ENCODE measurements around the gene SLC35A3. TPM values are rescaled to one million over a fixed set of nuclear protein-coding genes. Genes with fewer than 3 reads are reported as not detected.

The SLC35A3 gene
- total and polyA plus RNA-seq, 10 of the 15 experiments (the other 5 are each of a cell fraction or from before 2014, with no cell fraction given), result 3.6 to 24.3 (median 15.4) TPM

DNA sequence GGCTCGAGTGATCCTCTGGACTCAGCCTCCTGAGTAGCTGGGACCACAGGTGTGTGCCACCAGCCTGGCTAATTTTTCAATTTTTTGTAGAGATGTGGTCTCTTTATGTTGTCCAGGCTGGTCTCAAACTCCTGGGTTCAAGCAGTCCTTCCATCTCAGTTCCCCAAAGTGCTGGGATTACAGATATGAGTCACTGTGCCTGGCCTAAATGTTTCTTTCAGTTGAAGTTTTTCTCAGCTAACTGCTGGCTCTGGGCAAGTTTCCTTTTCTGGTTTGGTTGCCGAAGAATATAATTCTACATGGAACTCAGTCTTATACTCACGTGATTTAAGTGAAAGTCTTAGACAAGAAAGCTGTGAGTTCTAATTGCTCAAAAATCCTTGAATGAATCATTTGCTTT is 106.0 kb downstream of the SLC35A3 start:
- H3K9ac ChIP-seq (ENCODE audit: control insufficient read depth, insufficient read depth, low read length), result no peak overlapping the region
- peak; percentile 84 for DNase-seq (ENCODE audit: low read depth, low spot score)
- H3K36me3 ChIP-seq (ENCODE audit: control insufficient read depth in 2 of 2, insufficient read depth in 2 of 2, low read length in 1 of 2), result peaks cover 2 to 40% of the 10 kb centered on the region in 2 experiments
- H3K9me3 ChIP-seq (replicated peaks; ENCODE audit: control insufficient read depth, insufficient read depth, low read length), result no peaks in the 10 kb centered on the region
- no peak overlapping the region for H2AFZ ChIP-seq (ENCODE audit: control insufficient read depth, low read depth, low read length)
- H3K4me2 ChIP-seq (ENCODE audit: control insufficient read depth, insufficient read depth), result peak overlapping the region; percentile 49; the same call in 1 of the 2 replicates
- POLR2A ChIA-PET, result interaction anchor here (1.3 to 3.7 kb wide), 7 partner anchors 19 to 57 kb away, joined by 3 to 20 read pairs (median 4); partner anchors contain the start of genes SASS6 and TRMT13
- H3K27ac ChIP-seq (ENCODE audit: control insufficient read depth, insufficient read depth), result peak overlapping the region; percentile 92
- intact Hi-C loops (cut with micrococcal nuclease; ENCODE audit: unreplicated experiment) (loop anchor here (2.0 kb wide), 4 partner anchors 25 to 103 kb away; partner anchors contain the start of genes SASS6 and TRMT13), in situ Hi-C loops (cut with MboI) (no loop called here)
- H3K4me3 ChIP-seq, result no peak overlapping the region
- no peaks in the 10 kb centered on the region for H4K20me1 ChIP-seq (ENCODE audit: control insufficient read depth, insufficient read depth)
- peaks cover 29% of the 10 kb centered on the region for H3K4me1 ChIP-seq (ENCODE audit: control insufficient read depth, insufficient read depth, low read length)
- H3K27me3 ChIP-seq (replicated peaks in 1 of 2; ENCODE audit: control insufficient read depth in 2 of 2, insufficient read depth in 2 of 2, low read length in 1 of 2), result no peaks in the 10 kb centered on the region
- RAD21 ChIA-PET (ENCODE audit: unreplicated experiment), result interaction anchor here (0.7 to 3.2 kb wide), 14 partner anchors 8 to 226 kb away, joined by 3 to 21 read pairs (median 3); partner anchors contain the start of genes AGL and SLC35A3
- peaks cover 17% of the 10 kb centered on the region for H3K79me2 ChIP-seq (ENCODE audit: control insufficient read depth, insufficient read depth, low read length)
- ATAC-seq, result peak; percentile 71
- CTCF ChIA-PET, result interaction anchor here (0.8 to 2.3 kb wide), 7 partner anchors 24 to 270 kb away, joined by 3 to 6 read pairs (median 4); no protein-coding TSS in a partner anchor
- FAIRE-seq, result peak; percentile 94
- 2% methylated on average over 3 of the region's 3 CpGs for WGBS (ENCODE audit: insufficient coverage, insufficient replicate concordance, low lambda C conversion rate, missing lambda C conversion rate)
- SMC1A ChIA-PET (ENCODE audit: uncharacterized antibody, unreplicated experiment), result interaction anchor here (1.1 to 4.9 kb wide), 13 partner anchors 10 to 383 kb away, joined by 3 to 56 read pairs (median 7); partner anchors contain the start of genes RTCA and TRMT13
- no TSS peak for BruUV-seq (replicated peaks)
- TF ChIP-seq BACH1 (IDR thresholded peaks at IDR 0.05; ENCODE audit: borderline replicate concordance), result peak; percentile 58; the same call in 1 of the 2 replicates
- TF ChIP-seq, protein P1, sequence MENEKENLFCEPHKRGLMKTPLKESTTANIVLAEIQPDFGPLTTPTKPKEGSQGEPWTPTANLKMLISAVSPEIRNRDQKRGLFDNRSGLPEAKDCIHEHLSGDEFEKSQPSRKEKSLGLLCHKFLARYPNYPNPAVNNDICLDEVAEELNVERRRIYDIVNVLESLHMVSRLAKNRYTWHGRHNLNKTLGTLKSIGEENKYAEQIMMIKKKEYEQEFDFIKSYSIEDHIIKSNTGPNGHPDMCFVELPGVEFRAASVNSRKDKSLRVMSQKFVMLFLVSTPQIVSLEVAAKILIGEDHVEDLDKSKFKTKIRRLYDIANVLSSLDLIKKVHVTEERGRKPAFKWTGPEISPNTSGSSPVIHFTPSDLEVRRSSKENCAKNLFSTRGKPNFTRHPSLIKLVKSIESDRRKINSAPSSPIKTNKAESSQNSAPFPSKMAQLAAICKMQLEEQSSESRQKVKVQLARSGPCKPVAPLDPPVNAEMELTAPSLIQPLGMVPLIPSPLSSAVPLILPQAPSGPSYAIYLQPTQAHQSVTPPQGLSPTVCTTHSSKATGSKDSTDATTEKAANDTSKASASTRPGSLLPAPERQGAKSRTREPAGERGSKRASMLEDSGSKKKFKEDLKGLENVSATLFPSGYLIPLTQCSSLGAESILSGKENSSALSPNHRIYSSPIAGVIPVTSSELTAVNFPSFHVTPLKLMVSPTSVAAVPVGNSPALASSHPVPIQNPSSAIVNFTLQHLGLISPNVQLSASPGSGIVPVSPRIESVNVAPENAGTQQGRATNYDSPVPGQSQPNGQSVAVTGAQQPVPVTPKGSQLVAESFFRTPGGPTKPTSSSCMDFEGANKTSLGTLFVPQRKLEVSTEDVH (IDR thresholded peaks at IDR 0.05; ENCODE audit: low read depth, partially characterized antibody), result no peak
- peak; percentile 47; the same call in 1 of the 2 replicates for TF ChIP-seq TCF12 (IDR thresholded peaks at IDR 0.05; ENCODE audit: low read depth, low read length)
- no peak for TF ChIP-seq CBX3 (IDR thresholded peaks at IDR 0.05; ENCODE audit: borderline replicate concordance, low read depth)
- no peak for TF ChIP-seq ZSCAN29 (IDR thresholded peaks at IDR 0.05)
- TF ChIP-seq EP300 (IDR thresholded peaks at IDR 0.05; ENCODE audit: borderline replicate concordance in 1 of 2, control insufficient read depth in 1 of 2, low read depth in 2 of 2, low read length in 2 of 2), result peak; percentile 62 to 74; a peak in 3 of 4 replicates
- TF ChIP-seq, protein P2, sequence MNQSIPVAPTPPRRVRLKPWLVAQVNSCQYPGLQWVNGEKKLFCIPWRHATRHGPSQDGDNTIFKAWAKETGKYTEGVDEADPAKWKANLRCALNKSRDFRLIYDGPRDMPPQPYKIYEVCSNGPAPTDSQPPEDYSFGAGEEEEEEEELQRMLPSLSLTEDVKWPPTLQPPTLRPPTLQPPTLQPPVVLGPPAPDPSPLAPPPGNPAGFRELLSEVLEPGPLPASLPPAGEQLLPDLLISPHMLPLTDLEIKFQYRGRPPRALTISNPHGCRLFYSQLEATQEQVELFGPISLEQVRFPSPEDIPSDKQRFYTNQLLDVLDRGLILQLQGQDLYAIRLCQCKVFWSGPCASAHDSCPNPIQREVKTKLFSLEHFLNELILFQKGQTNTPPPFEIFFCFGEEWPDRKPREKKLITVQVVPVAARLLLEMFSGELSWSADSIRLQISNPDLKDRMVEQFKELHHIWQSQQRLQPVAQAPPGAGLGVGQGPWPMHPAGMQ (IDR thresholded peaks at IDR 0.05; ENCODE audit: borderline replicate concordance), result no peak
- TF ChIP-seq ESRRA (IDR thresholded peaks at IDR 0.05; ENCODE audit: low read length), result no peak
- TF ChIP-seq RBBP5 (conservative IDR thresholded peaks at IDR 0.05), result no peak
- 0 out of 2 replicates have a peak, but pooled peaks have one; percentile 41 for TF ChIP-seq BMI1 (IDR thresholded peaks at IDR 0.05; ENCODE audit: borderline replicate concordance)
- no peak for TF ChIP-seq MYB (IDR thresholded peaks at IDR 0.05; ENCODE audit: borderline replicate concordance, low read depth, low read length)
- TF ChIP-seq TCF3 (IDR thresholded peaks at IDR 0.05; ENCODE audit: borderline replicate concordance, insufficient read depth, low read depth, low read length), result peak; percentile 11; the same call in 1 of the 2 replicates
- TF ChIP-seq, protein P3, sequence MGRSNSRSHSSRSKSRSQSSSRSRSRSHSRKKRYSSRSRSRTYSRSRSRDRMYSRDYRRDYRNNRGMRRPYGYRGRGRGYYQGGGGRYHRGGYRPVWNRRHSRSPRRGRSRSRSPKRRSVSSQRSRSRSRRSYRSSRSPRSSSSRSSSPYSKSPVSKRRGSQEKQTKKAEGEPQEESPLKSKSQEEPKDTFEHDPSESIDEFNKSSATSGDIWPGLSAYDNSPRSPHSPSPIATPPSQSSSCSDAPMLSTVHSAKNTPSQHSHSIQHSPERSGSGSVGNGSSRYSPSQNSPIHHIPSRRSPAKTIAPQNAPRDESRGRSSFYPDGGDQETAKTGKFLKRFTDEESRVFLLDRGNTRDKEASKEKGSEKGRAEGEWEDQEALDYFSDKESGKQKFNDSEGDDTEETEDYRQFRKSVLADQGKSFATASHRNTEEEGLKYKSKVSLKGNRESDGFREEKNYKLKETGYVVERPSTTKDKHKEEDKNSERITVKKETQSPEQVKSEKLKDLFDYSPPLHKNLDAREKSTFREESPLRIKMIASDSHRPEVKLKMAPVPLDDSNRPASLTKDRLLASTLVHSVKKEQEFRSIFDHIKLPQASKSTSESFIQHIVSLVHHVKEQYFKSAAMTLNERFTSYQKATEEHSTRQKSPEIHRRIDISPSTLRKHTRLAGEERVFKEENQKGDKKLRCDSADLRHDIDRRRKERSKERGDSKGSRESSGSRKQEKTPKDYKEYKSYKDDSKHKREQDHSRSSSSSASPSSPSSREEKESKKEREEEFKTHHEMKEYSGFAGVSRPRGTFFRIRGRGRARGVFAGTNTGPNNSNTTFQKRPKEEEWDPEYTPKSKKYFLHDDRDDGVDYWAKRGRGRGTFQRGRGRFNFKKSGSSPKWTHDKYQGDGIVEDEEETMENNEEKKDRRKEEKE (IDR thresholded peaks at IDR 0.05), result no peak
- peak; percentile 73 for TF ChIP-seq NR2F1 (conservative IDR thresholded peaks at IDR 0.05)
- TF ChIP-seq, protein P4, sequence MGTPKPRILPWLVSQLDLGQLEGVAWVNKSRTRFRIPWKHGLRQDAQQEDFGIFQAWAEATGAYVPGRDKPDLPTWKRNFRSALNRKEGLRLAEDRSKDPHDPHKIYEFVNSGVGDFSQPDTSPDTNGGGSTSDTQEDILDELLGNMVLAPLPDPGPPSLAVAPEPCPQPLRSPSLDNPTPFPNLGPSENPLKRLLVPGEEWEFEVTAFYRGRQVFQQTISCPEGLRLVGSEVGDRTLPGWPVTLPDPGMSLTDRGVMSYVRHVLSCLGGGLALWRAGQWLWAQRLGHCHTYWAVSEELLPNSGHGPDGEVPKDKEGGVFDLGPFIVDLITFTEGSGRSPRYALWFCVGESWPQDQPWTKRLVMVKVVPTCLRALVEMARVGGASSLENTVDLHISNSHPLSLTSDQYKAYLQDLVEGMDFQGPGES (IDR thresholded peaks at IDR 0.05), result no peak
- no peak for TF ChIP-seq NRF1 (conservative IDR thresholded peaks at IDR 0.05; ENCODE audit: low read depth, low read length)
